CD4-positive, alpha-beta memory T cell (primary cell): Measurements from ENCODE around the gene MRC1. TPM values are rescaled to one million over a fixed set of nuclear protein-coding genes. Genes with fewer than 3 reads are reported as not detected.

ENCODE experiments used
- CTCF ChIA-PET: fragments of 350-600 bp; sonication (Branson Sonifier 250); formaldehyde crosslinking; loops from one replicate; lab custom pipeline; 2021; ENCODE audit warnings: inconsistent platforms; ENCODE audit not compliant: partially characterized antibody; lab: Charles Lee
- POLR2A ChIA-PET: fragments of 350-600 bp; sonication (Branson Sonifier 250); formaldehyde crosslinking; loops from one replicate; lab custom pipeline; 2021; ENCODE audit not compliant: partially characterized antibody; lab: Charles Lee
- DNase-seq, 5 donors: peaks; one replicate each; pipeline versions ENCODE4 v3.0.0 to v3.0.0-alpha.2; 2020 to 2022; ENCODE audit warnings: mixed read lengths in 1 of 5
- H3K27ac ChIP-seq: one replicate; pipeline ENCODE4 v1.7.0; 2013; ENCODE audit warnings: low read depth, low read length
- H3K27me3 ChIP-seq: 2 replicates; pipeline ENCODE4 v1.7.0; 2013; ENCODE audit warnings: mild to moderate bottlenecking, low read length, moderate library complexity; ENCODE audit not compliant: insufficient read depth
- H3K36me3 ChIP-seq: 2 replicates; pipeline ENCODE4 v1.7.0; 2013; ENCODE audit warnings: mild to moderate bottlenecking, low read length, moderate library complexity; ENCODE audit not compliant: insufficient read depth
- H3K4me1 ChIP-seq: 2 replicates; pipeline ENCODE4 v1.7.0; 2013; ENCODE audit warnings: mild to moderate bottlenecking, low read length, moderate library complexity; ENCODE audit not compliant: insufficient read depth
- H3K4me3 ChIP-seq, 2 donors: one replicate each; pipeline ENCODE4 v1.7.0; 2013; ENCODE audit warnings: low read length in 2 of 2, mild to moderate bottlenecking in 1 of 2
- H3K9me3 ChIP-seq, 2 donors: one replicate each; pipeline ENCODE4 v1.7.0; 2013; ENCODE audit warnings: low read length in 2 of 2, control low read depth in 1 of 2; ENCODE audit not compliant: control insufficient read depth in 1 of 2
- H3K27ac Mint-ChIP-seq, 7 donors: one replicate each; pipeline ENCODE4 v1.8.0; 2020 to 2021; ENCODE audit warnings: mixed read lengths in 7 of 7, mild to moderate bottlenecking in 6 of 7, inconsistent platforms in 3 of 7, moderate library complexity in 3 of 7
- H3K27me3 Mint-ChIP-seq, 2 donors: one replicate each; pipeline ENCODE4 v1.8.0; 2020 to 2021; ENCODE audit warnings: mixed read lengths in 2 of 2
- H3K36me3 Mint-ChIP-seq, 2 donors: one replicate each; pipeline ENCODE4 v1.8.0; 2020 to 2021; ENCODE audit warnings: mixed read lengths in 2 of 2, inconsistent platforms in 1 of 2, mild to moderate bottlenecking in 1 of 2
- H3K4me1 Mint-ChIP-seq, 4 donors: one replicate each; pipeline ENCODE4 v1.8.0; 2020 to 2021; ENCODE audit warnings: mixed read lengths in 4 of 4, mild to moderate bottlenecking in 1 of 4
- H3K4me3 Mint-ChIP-seq, 8 donors: one replicate each; pipeline ENCODE4 v1.8.0; 2020 to 2021; ENCODE audit warnings: mixed read lengths in 8 of 8, mild to moderate bottlenecking in 7 of 8, moderate library complexity in 6 of 8, inconsistent platforms in 3 of 8
- H3K9me3 Mint-ChIP-seq, 8 donors: one replicate each; pipeline ENCODE4 v1.8.0; 2020 to 2021; ENCODE audit warnings: mixed read lengths in 8 of 8, mild to moderate bottlenecking in 5 of 8, inconsistent platforms in 3 of 8, moderate library complexity in 1 of 8
- intact Hi-C: fragments of 100-400 bp; cut with micrococcal nuclease; formaldehyde crosslinking; loops from one replicate; pipeline ENCODE4 v1.15.1; 2023
- polyA plus RNA-seq, 2 donors: library from polyadenylated mRNA; unstranded; fragments of 300-500 nt; fragmentation: Illumina TruSeq; gene quantifications; one replicate each; pipeline ENCODE4 v1.2.3, GENCODE V29; 2021
- total RNA-seq, 2 experiments: library from RNA; stranded (reverse); gene quantifications; one replicate each; pipeline ENCODE4 v1.2.3, GENCODE V29; 2021

MRC1 gene
- total and polyA plus RNA-seq, 4 experiments from 2014 or later: 0.07 to 2.3 (median 1.9) TPM; not detected in 1

DNA sequence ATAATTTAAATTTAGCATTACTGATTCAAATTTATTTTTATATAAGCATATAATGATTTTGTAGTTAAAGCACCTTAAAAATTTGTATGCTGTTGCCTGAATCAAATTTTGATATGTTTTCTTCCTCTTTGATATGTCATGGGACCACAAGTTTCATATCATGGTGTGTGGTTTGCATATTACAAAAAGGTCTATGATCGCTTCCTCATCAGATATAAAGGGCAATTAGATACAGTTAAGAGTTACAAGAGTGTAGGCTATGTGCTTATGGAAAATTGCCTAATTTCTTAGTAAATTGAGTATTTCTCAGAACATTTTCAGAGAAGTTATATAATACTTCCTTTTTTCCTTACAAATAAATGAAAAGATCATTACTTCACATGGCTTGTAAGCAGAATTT, 22.2 kb downstream of the MRC1 start:
- Histone ChIP-seq H3K4me1 (no peaks in the 10 kb centered on the region), H3K27me3 (no peaks in the 10 kb centered on the region), H3K36me3 (no peaks in the 10 kb centered on the region), H3K9me3 (no peaks in the 10 kb centered on the region), H3K27ac (no peak overlapping the region), H3K4me3 (no peak overlapping the region)
- H3K9me3 Mint-ChIP-seq: no peaks in the 10 kb centered on the region
- H3K36me3 Mint-ChIP-seq: no peaks in the 10 kb centered on the region
- no peak overlapping the region for H3K4me3 Mint-ChIP-seq
- intact Hi-C loops: no loop called here
- POLR2A ChIA-PET: no interaction called here
- peaks cover 6 to 8% of the 10 kb centered on the region in 2 donors for H3K27me3 Mint-ChIP-seq
- no peak overlapping the region for H3K27ac Mint-ChIP-seq
- CTCF ChIA-PET: no interaction called here
- DNase-seq: no peak
- no peaks in the 10 kb centered on the region for H3K4me1 Mint-ChIP-seq

DNA sequence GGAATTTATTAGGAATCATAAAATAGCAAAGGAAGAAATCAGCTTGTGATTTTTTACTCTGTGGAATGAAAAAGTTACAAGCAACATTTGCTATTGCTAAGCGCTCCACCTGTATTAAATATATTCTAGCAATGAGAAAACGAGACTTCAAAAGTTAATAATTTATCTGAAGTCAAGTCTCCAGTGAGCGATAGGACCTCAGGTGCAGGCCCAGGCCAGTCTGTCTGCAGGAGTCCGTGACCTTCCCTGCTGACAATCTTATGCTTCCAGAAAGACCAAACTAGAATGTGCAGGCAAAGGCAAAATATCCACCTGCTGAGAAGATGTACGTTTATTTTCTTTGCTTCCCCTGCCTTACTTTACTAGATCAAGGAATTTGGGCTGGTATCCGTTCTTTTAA, 22.7 kb downstream of the MRC1 start:
- Histone ChIP-seq H3K36me3 (no peaks in the 10 kb centered on the region), H3K4me1 (no peaks in the 10 kb centered on the region), H3K27ac (no peak overlapping the region), H3K9me3 (no peaks in the 10 kb centered on the region), H3K4me3 (no peak overlapping the region), H3K27me3 (no peaks in the 10 kb centered on the region)
- H3K9me3 Mint-ChIP-seq: no peaks in the 10 kb centered on the region
- no peak for DNase-seq
- POLR2A ChIA-PET: no interaction called here
- CTCF ChIA-PET: no interaction called here
- no peaks in the 10 kb centered on the region for H3K36me3 Mint-ChIP-seq
- H3K4me1 Mint-ChIP-seq: no peaks in the 10 kb centered on the region
- intact Hi-C loops: no loop called here
- H3K27me3 Mint-ChIP-seq: peaks cover 6 to 9% of the 10 kb centered on the region in 2 donors
- no peak overlapping the region for H3K27ac Mint-ChIP-seq
- H3K4me3 Mint-ChIP-seq: no peak overlapping the region

DNA sequence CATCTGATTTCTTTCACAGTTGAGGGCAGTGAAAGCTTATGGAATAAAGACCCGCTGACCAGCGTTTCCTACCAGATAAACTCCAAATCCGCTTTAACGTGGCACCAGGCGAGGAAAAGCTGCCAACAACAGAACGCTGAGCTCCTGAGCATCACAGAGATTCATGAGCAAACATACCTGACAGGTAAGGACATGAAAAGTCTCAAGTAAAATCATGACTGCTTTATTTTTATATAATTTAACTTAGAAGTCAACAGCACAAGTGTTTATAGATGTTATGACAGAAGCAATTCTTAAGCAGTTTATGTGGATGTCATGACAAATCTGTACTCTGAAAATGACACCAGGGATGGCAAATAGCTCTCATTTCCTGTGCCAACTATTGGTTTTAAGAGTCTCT, 24.5 kb downstream of the MRC1 start:
- DNase-seq: no peak
- Histone ChIP-seq H3K36me3 (no peaks in the 10 kb centered on the region), H3K27ac (no peak overlapping the region), H3K27me3 (no peaks in the 10 kb centered on the region), H3K4me1 (no peaks in the 10 kb centered on the region), H3K4me3 (no peak overlapping the region), H3K9me3 (no peaks in the 10 kb centered on the region)
- Mint-ChIP-seq H3K4me1 (peaks cover 0 to 2% (median 0%) of the 10 kb centered on the region in 4 donors), H3K9me3 (no peaks in the 10 kb centered on the region), H3K27ac (no peak overlapping the region), H3K36me3 (no peaks in the 10 kb centered on the region), H3K27me3 (peaks cover 9 to 13% of the 10 kb centered on the region in 2 donors), H3K4me3 (no peak overlapping the region)
- CTCF ChIA-PET: no interaction called here
- intact Hi-C loops: no loop called here
- POLR2A ChIA-PET: no interaction called here

DNA sequence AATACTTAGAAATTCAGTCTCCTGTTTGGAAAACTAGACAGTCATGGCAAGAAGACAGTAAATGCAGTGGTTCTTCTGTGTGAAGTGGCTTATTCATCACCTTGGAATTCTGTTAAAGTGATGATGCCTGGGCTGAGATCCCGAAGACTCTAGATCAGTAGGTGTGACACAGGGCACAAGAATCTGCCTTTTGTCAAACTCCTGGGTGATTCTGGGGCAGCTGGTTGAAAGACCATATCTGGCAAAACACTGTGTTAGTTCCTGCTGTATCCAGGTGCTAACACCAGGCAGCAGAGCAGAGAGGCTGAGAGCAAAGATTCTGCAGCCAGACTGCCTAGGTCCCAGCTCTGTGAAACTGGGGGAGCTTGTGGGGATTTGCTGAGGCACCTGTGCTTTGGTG, 26.5 kb downstream of the MRC1 start:
- Histone ChIP-seq H3K4me3 (no peak overlapping the region), H3K9me3 (no peaks in the 10 kb centered on the region), H3K27ac (no peak overlapping the region), H3K36me3 (no peaks in the 10 kb centered on the region), H3K27me3 (no peaks in the 10 kb centered on the region), H3K4me1 (no peaks in the 10 kb centered on the region)
- DNase-seq: no peak
- Mint-ChIP-seq H3K9me3 (no peaks in the 10 kb centered on the region), H3K4me1 (peaks cover 0 to 2% (median 0%) of the 10 kb centered on the region in 4 donors), H3K27me3 (peaks cover 9 to 11% of the 10 kb centered on the region in 2 donors), H3K4me3 (no peak overlapping the region), H3K36me3 (no peaks in the 10 kb centered on the region), H3K27ac (no peak overlapping the region)
- ChIA-PET CTCF (no interaction called here), POLR2A (no interaction called here)
- intact Hi-C loops: no loop called here

DNA sequence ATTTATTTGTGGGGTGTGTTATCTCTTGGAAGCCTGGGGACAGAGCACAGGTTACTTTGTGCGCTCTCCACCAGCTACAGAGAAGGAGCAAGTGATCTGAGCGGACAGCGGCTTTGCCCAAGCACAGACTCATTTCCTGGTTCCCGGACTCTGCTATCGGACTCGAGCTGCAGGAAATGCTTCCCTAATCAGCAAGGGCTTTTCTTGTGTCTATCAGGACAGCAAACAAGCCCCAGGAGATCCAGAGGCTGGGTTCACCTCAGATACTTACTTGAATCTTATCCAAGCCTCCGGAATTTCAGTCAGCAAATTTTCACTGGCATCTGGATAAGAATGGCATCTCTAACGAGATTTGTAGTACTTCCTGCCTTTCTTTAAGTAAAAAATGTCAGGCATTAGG, 27.8 kb downstream of the MRC1 start:
- Histone ChIP-seq H3K36me3 (no peaks in the 10 kb centered on the region), H3K9me3 (no peaks in the 10 kb centered on the region), H3K4me1 (no peaks in the 10 kb centered on the region), H3K27ac (no peak overlapping the region), H3K27me3 (no peaks in the 10 kb centered on the region), H3K4me3 (no peak overlapping the region)
- H3K4me1 Mint-ChIP-seq: peaks cover 0 to 2% (median 0%) of the 10 kb centered on the region in 4 donors
- no peak for DNase-seq
- POLR2A ChIA-PET: no interaction called here
- no peak overlapping the region for H3K27ac Mint-ChIP-seq
- no peak overlapping the region for H3K4me3 Mint-ChIP-seq
- intact Hi-C loops: no loop called here
- no peaks in the 10 kb centered on the region for H3K9me3 Mint-ChIP-seq
- no peaks in the 10 kb centered on the region for H3K36me3 Mint-ChIP-seq
- CTCF ChIA-PET: no interaction called here
- peaks cover 9 to 11% of the 10 kb centered on the region in 2 donors for H3K27me3 Mint-ChIP-seq

DNA sequence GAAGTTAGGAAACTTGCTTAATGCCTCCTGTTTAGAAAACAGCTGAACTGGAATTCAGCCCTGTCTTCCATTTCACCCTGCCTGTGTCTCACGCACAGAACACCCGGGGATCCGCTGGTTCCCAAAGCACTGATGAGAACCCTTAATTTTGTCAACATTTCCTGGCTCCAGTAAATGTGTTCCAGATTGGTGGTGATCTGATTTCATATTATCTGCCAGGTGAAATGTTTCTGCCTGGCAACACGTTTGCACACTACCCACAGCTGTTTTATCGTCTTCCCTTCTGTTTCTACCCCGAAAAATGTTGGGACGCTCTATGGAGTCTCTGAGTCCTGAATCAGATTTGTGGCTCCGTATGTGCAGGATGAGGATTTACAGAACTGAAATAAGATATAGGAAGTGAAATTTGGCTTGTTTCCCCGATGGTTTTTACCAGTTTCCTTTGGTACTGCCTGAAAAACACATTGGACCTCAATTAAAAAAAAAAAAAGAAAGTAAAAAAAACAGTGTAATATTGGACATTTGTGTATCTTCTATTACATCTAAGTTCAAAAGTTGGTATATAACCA, 29.0 kb downstream of the MRC1 start:
- peaks cover 10 to 11% of the 10 kb centered on the region in 2 donors for H3K27me3 Mint-ChIP-seq
- ChIA-PET POLR2A (no interaction called here), CTCF (no interaction called here)
- Histone ChIP-seq H3K9me3 (no peaks in the 10 kb centered on the region), H3K27ac (no peak overlapping the region), H3K4me1 (no peaks in the 10 kb centered on the region), H3K36me3 (no peaks in the 10 kb centered on the region), H3K4me3 (no peak overlapping the region), H3K27me3 (no peaks in the 10 kb centered on the region)
- no peak overlapping the region for H3K4me3 Mint-ChIP-seq
- H3K4me1 Mint-ChIP-seq: peaks cover 0 to 2% (median 0%) of the 10 kb centered on the region in 4 donors
- H3K27ac Mint-ChIP-seq: no peak overlapping the region
- no peaks in the 10 kb centered on the region for H3K9me3 Mint-ChIP-seq
- DNase-seq: no peak
- no peaks in the 10 kb centered on the region for H3K36me3 Mint-ChIP-seq
- intact Hi-C loops: no loop called here

DNA sequence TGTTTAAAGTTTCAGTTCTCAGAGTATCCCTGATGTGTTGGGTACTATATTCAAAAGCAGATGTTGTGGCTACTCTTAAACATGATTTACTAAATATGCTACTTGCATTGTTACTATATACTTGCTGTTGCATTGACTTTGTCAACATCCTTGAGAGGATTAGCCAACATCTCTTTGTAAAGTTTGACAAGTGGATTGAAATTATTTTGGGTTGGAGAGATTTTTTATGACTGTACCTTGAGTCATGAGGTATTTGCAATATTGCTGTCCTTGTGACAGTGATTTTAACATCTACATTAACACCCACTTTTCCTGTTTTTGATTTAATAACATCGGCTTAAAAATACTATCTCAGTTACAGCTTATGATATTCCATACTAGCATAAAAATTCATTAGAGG, 31.9 kb downstream of the MRC1 start:
- H3K27me3 Mint-ChIP-seq: peaks cover 8 to 9% of the 10 kb centered on the region in 2 donors
- H3K9me3 Mint-ChIP-seq: no peaks in the 10 kb centered on the region
- H3K4me3 Mint-ChIP-seq: no peak overlapping the region
- H3K36me3 Mint-ChIP-seq: no peaks in the 10 kb centered on the region
- no peak overlapping the region for H3K27ac Mint-ChIP-seq
- H3K36me3 ChIP-seq: no peaks in the 10 kb centered on the region
- H3K4me1 ChIP-seq: no peaks in the 10 kb centered on the region
- H3K27me3 ChIP-seq: no peaks in the 10 kb centered on the region
- CTCF ChIA-PET: no interaction called here
- POLR2A ChIA-PET: no interaction called here
- DNase-seq: no peak
- H3K4me1 Mint-ChIP-seq: peaks cover 0 to 2% (median 0%) of the 10 kb centered on the region in 4 donors
- H3K9me3 ChIP-seq: no peaks in the 10 kb centered on the region
- H3K4me3 ChIP-seq: no peak overlapping the region
- intact Hi-C loops: no loop called here
- no peak overlapping the region for H3K27ac ChIP-seq

DNA sequence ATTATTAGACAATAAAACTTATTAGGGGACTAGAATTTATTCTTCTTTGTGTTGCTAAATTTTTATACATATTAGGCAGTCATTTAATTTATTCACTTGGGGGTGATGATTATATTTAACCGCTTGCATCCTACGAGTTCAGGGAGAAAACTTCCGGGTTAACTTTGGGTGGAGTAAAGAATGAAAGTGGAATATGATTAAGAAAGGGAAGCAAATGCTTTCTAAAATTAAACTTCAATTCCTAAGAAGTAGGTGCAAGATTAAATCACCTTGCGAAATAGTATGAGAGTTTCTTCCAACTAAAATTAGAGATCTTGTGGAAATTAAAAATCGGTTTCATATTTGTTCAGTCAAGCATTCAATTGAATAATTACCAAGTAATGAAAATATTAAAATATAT, 33.5 kb downstream of the MRC1 start:
- Histone ChIP-seq H3K9me3 (no peaks in the 10 kb centered on the region), H3K27ac (no peak overlapping the region), H3K4me3 (no peak overlapping the region), H3K36me3 (no peaks in the 10 kb centered on the region), H3K4me1 (no peaks in the 10 kb centered on the region), H3K27me3 (no peaks in the 10 kb centered on the region)
- H3K4me3 Mint-ChIP-seq: no peak overlapping the region
- no peaks in the 10 kb centered on the region for H3K36me3 Mint-ChIP-seq
- H3K27me3 Mint-ChIP-seq: peaks cover 4% of the 10 kb centered on the region in 2 donors
- H3K9me3 Mint-ChIP-seq: no peaks in the 10 kb centered on the region
- H3K27ac Mint-ChIP-seq: no peak overlapping the region
- DNase-seq: no peak
- peaks cover 0 to 3% (median 0%) of the 10 kb centered on the region in 4 donors for H3K4me1 Mint-ChIP-seq
- ChIA-PET CTCF (no interaction called here), POLR2A (no interaction called here)
- intact Hi-C loops: no loop called here
